DND-41 (cell line): ENCODE results near the gene RALGAPA2.
A peak's percentile ranks its signal among the peaks of the same experiment; 100 is the strongest.

Source experiments
- ATAC-seq: fragments of 200-7000 bp; cut with Tn5 transposase; 3 replicates; pipeline ENCODE4 v1.9.1; 2021; ENCODE audit warnings: low read depth; ENCODE audit not compliant: insufficient read depth
- DNase-seq: peaks from one replicate; pipeline ENCODE4 v3.0.0-alpha.2; 2020
- H2AFZ ChIP-seq: 2 replicates; pipeline ENCODE4 v1.6.0; 2012; ENCODE audit warnings: low read depth, low read length
- H3K27ac ChIP-seq: 2 replicates; pipeline ENCODE4 v1.5.1; 2012; ENCODE audit warnings: low read length, inconsistent platforms
- H3K27me3 ChIP-seq: fragments of 200-600 bp; sonication (generic); 2 replicates; pipeline ENCODE4 v1.6.0; 2012; ENCODE audit warnings: low read length, mild to moderate bottlenecking, inconsistent platforms; ENCODE audit not compliant: insufficient read depth, poor library complexity
- H3K36me3 ChIP-seq: 2 replicates; pipeline ENCODE4 v1.5.1; 2012; ENCODE audit warnings: low read length, inconsistent platforms; ENCODE audit not compliant: insufficient read depth
- H3K4me1 ChIP-seq: 2 replicates; pipeline ENCODE4 v1.5.1; 2012; ENCODE audit warnings: mild to moderate bottlenecking, low read length; ENCODE audit not compliant: insufficient read depth
- H3K4me2 ChIP-seq: 2 replicates; pipeline ENCODE4 v1.6.0; 2012; ENCODE audit warnings: mild to moderate bottlenecking, moderate library complexity, low read length, inconsistent platforms; ENCODE audit not compliant: insufficient read depth
- H3K4me3 ChIP-seq, 2 experiments: fragments of 200-600 bp in 1 of 2; shearing (Covaris generic) in 1 of 2; 2 replicates each; pipeline ENCODE4 v1.5.1; 2012 to 2016; ENCODE audit warnings: inconsistent platforms in 2 of 2, low read length in 2 of 2, mild to moderate bottlenecking in 2 of 2, low read depth in 1 of 2, moderate library complexity in 1 of 2
- H3K79me2 ChIP-seq: 2 replicates; pipeline ENCODE4 v1.6.0; 2012; ENCODE audit warnings: low read length, inconsistent platforms; ENCODE audit not compliant: insufficient read depth
- H3K9ac ChIP-seq: 2 replicates; pipeline ENCODE4 v1.6.0; 2012; ENCODE audit warnings: low read depth, mild to moderate bottlenecking, inconsistent platforms, low read length, moderate library complexity
- H3K9me3 ChIP-seq: 2 replicates; pipeline ENCODE4 v1.5.1; 2012; ENCODE audit warnings: low read length, moderate library complexity, mild to moderate bottlenecking, inconsistent platforms; ENCODE audit not compliant: insufficient read depth, severe bottlenecking
- H4K20me1 ChIP-seq: 2 replicates; pipeline ENCODE4 v1.6.0; 2012; ENCODE audit warnings: low read length; ENCODE audit not compliant: insufficient read depth
- EZH2 ChIP-seq: IDR thresholded peaks from 3 replicates; pipeline ENCODE4 v1.6.1; 2012; ENCODE audit warnings: borderline replicate concordance, low read depth, mild to moderate bottlenecking, moderate library complexity, low read length, inconsistent platforms; ENCODE audit not compliant: severe bottlenecking
- TF ChIP-seq, protein P1 (sequence below): IDR thresholded peaks from 2 replicates; pipeline ENCODE4 v1.5.1; 2012; ENCODE audit warnings: borderline replicate concordance, low read length, moderate library complexity, mild to moderate bottlenecking; ENCODE audit not compliant: poor library complexity, severe bottlenecking; ENCODE audit errors: extremely low read depth

RALGAPA2 gene

GRCh38 chr20:20405623-20406022 lies 306.8 kb downstream of the RALGAPA2 start:
- ATAC-seq, result peak; percentile 51

GRCh38 chr20:20404633-20405032 lies 307.8 kb downstream of the RALGAPA2 start:
- H3K36me3 ChIP-seq, result no peaks in the 10 kb centered on the region
- H2AFZ ChIP-seq, result no peak overlapping the region

More at GRCh38 chr20:20405623-20406022, 306.8 kb downstream of the RALGAPA2 start:
- Histone ChIP-seq H3K36me3 (no peaks in the 10 kb centered on the region), H3K4me3 (no peak overlapping the region), H3K4me1 (no peaks in the 10 kb centered on the region), H3K27me3 (no peaks in the 10 kb centered on the region), H3K9me3 (no peaks in the 10 kb centered on the region), H3K4me2 (no peak overlapping the region), H2AFZ (no peak overlapping the region), H4K20me1 (no peaks in the 10 kb centered on the region), H3K79me2 (no peaks in the 10 kb centered on the region), H3K9ac (no peak overlapping the region), H3K27ac (no peak overlapping the region)
- DNase-seq, result peak; percentile 29
- TF ChIP-seq, protein P1, sequence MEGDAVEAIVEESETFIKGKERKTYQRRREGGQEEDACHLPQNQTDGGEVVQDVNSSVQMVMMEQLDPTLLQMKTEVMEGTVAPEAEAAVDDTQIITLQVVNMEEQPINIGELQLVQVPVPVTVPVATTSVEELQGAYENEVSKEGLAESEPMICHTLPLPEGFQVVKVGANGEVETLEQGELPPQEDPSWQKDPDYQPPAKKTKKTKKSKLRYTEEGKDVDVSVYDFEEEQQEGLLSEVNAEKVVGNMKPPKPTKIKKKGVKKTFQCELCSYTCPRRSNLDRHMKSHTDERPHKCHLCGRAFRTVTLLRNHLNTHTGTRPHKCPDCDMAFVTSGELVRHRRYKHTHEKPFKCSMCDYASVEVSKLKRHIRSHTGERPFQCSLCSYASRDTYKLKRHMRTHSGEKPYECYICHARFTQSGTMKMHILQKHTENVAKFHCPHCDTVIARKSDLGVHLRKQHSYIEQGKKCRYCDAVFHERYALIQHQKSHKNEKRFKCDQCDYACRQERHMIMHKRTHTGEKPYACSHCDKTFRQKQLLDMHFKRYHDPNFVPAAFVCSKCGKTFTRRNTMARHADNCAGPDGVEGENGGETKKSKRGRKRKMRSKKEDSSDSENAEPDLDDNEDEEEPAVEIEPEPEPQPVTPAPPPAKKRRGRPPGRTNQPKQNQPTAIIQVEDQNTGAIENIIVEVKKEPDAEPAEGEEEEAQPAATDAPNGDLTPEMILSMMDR, result no peak
- no peak for TF ChIP-seq EZH2

GRCh38 chr20:20401991-20402390 lies 310.5 kb downstream of the RALGAPA2 start:
- H3K4me2 ChIP-seq, result no peak overlapping the region
- ATAC-seq, result no peak
- no peak for DNase-seq
- no peak for TF ChIP-seq EZH2
- no peak overlapping the region for H3K9ac ChIP-seq
- no peak overlapping the region for H3K27ac ChIP-seq
- H3K27me3 ChIP-seq, result no peaks in the 10 kb centered on the region
- H3K79me2 ChIP-seq, result no peaks in the 10 kb centered on the region
- H3K9me3 ChIP-seq, result no peaks in the 10 kb centered on the region
- no peak overlapping the region for H2AFZ ChIP-seq
- H3K4me3 ChIP-seq, result no peak overlapping the region
- no peaks in the 10 kb centered on the region for H4K20me1 ChIP-seq
- no peaks in the 10 kb centered on the region for H3K36me3 ChIP-seq
- H3K4me1 ChIP-seq, result no peaks in the 10 kb centered on the region

More at GRCh38 chr20:20404633-20405032, 307.8 kb downstream of the RALGAPA2 start:
- no peak overlapping the region for H3K4me3 ChIP-seq
- H3K9ac ChIP-seq, result no peak overlapping the region
- H3K27me3 ChIP-seq, result no peaks in the 10 kb centered on the region
- H3K4me2 ChIP-seq, result no peak overlapping the region
- ATAC-seq (peak; percentile 70), DNase-seq (peak; percentile 52)
- TF ChIP-seq, protein P1, result no peak
- TF ChIP-seq EZH2, result no peak
- H3K27ac ChIP-seq, result no peak overlapping the region
- no peaks in the 10 kb centered on the region for H3K9me3 ChIP-seq
- no peaks in the 10 kb centered on the region for H3K79me2 ChIP-seq
- no peaks in the 10 kb centered on the region for H4K20me1 ChIP-seq
- no peaks in the 10 kb centered on the region for H3K4me1 ChIP-seq

DNA sequence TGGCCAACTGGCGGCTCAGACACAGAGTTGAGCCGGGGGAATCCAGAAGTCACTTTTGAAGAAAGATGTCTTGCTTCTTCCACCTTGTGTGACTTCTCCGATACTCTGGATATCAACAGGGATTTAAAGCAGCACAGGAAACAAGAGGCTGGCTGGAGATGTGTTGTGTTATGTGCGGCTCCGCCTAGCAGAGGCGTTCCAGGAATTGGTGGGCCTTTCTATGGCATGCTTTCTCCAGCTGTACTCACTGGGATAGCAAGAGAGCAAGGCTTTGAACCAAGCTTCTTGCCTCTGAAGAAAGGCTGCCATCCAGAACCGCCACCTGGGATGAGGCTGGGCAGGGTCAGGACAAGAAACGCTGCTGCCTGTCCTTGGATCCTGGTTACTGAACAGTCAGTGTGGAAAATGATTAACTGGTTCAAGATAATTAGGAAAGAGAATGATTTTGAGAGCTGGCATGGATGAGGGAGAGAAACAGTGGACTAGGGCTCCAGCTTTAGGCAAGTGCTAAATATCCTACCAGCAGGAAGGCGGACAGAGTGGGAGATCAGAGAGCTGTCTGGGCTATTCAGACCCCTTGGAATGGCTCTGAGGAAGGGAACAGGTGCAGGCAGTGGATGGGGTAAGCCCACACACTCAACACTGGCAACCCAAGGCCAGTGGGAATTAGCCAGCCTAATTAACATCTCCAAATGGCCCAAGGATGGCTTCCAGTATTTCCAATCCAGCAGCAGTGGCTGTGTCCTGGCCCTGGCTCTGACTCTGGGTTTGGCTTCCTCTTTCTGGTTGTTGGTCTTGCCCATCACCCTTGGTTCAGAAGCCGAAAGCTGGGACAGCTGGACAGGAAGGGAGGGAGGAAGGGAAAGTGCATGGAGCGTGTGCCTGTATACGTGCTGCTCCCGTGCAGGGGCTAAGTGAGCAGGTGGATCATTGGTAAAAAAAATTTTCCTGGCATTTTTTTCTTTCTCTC lies 312.6 kb downstream of the RALGAPA2 start:
- ATAC-seq, result no peak
- Histone ChIP-seq H3K36me3 (no peaks in the 10 kb centered on the region), H3K4me1 (no peaks in the 10 kb centered on the region), H3K79me2 (no peaks in the 10 kb centered on the region), H3K9ac (no peak overlapping the region), H3K4me2 (no peak overlapping the region), H3K27ac (no peak overlapping the region), H3K9me3 (no peaks in the 10 kb centered on the region), H4K20me1 (no peaks in the 10 kb centered on the region; the same call in 1 of the 2 replicates), H3K27me3 (no peaks in the 10 kb centered on the region), H3K4me3 (no peak overlapping the region), H2AFZ (no peak overlapping the region)
- no peak for DNase-seq
- TF ChIP-seq, protein P1, result no peak
- no peak for TF ChIP-seq EZH2
